Calu3 (cell line): ENCODE measurements around the gene TMTC2. TPM values are rescaled to one million over a fixed set of nuclear protein-coding genes. Genes with fewer than 3 reads are reported as not detected.

Experiments used
- BruUV-seq: library from RNA; stranded (reverse); fragments of 400-500 nt; replicated peaks from 2 replicates; lab custom pipeline; 2021; lab: Mats Ljungman, UMichigan
- CTCF ChIA-PET: fragments of 300-600 bp; sonication (Branson Sonifier 250); formaldehyde crosslinking; loops from one replicate; lab custom pipeline; 2022; ENCODE audit warnings: antibody characterized with exemption; lab: Charles Lee
- DNase-seq: peaks from one replicate; pipeline ENCODE4 v3.0.0; 2022
- H3K27ac Mint-ChIP-seq: one replicate; pipeline ENCODE4 v1.8.0; 2022; ENCODE audit warnings: mixed read lengths; ENCODE audit not compliant: unreplicated experiment
- H3K27me3 Mint-ChIP-seq: one replicate; pipeline ENCODE4 v1.8.0; 2022; ENCODE audit warnings: mixed read lengths; ENCODE audit not compliant: unreplicated experiment
- H3K36me3 Mint-ChIP-seq: one replicate; pipeline ENCODE4 v1.8.0; 2022; ENCODE audit warnings: mild to moderate bottlenecking, moderate library complexity, mixed read lengths; ENCODE audit not compliant: insufficient read depth, unreplicated experiment
- H3K4me1 Mint-ChIP-seq: one replicate; pipeline ENCODE4 v1.8.0; 2022; ENCODE audit warnings: mild to moderate bottlenecking, low read depth, mixed read lengths; ENCODE audit not compliant: unreplicated experiment
- H3K4me3 Mint-ChIP-seq: one replicate; pipeline ENCODE4 v1.8.0; 2022; ENCODE audit warnings: mild to moderate bottlenecking, low read depth, moderate library complexity, mixed read lengths; ENCODE audit not compliant: unreplicated experiment
- H3K9me3 Mint-ChIP-seq: one replicate; pipeline ENCODE4 v1.8.0; 2022; ENCODE audit warnings: low read depth, mixed read lengths; ENCODE audit not compliant: unreplicated experiment
- CTCF ChIP-seq: fragments of 200-600 bp; IDR thresholded peaks from one replicate; pipeline ENCODE4 v1.8.0; 2022; ENCODE audit warnings: antibody characterized with exemption; ENCODE audit not compliant: unreplicated experiment
- intact Hi-C: fragments of 100-400 bp; cut with micrococcal nuclease; formaldehyde crosslinking; loops from one replicate; pipeline ENCODE4 v1.10.0; 2022; ENCODE audit not compliant: unreplicated experiment
- total RNA-seq: library from RNA; stranded (reverse); gene quantifications from 2 replicates; pipeline ENCODE4 v1.2.3, GENCODE V29; 2022

The TMTC2 gene
- total RNA-seq, 1 experiment from 2014 or later = 31.2 TPM

- H3K4me1 Mint-ChIP-seq = peaks cover 19% of the 10 kb centered on the region
- H3K27ac Mint-ChIP-seq = no peak overlapping the region
- no TSS peak for BruUV-seq
- H3K4me3 Mint-ChIP-seq = no peak overlapping the region
- no peaks in the 10 kb centered on the region for H3K36me3 Mint-ChIP-seq
- TF ChIP-seq CTCF = no peak
- no peaks in the 10 kb centered on the region for H3K9me3 Mint-ChIP-seq
- no peak for DNase-seq
- no peaks in the 10 kb centered on the region for H3K27me3 Mint-ChIP-seq
- CTCF ChIA-PET = no interaction called here
- intact Hi-C loops = no loop called here
These were observed 7.6 kb downstream of the TMTC2 start for GRCh38 chr12:82694276-82694675.

- no TSS peak for BruUV-seq
- intact Hi-C loops = no loop called here
- H3K36me3 Mint-ChIP-seq = no peaks in the 10 kb centered on the region
- peaks cover 15% of the 10 kb centered on the region for H3K4me1 Mint-ChIP-seq
- H3K27ac Mint-ChIP-seq = no peak overlapping the region
- no peak for DNase-seq
- no peaks in the 10 kb centered on the region for H3K27me3 Mint-ChIP-seq
- no peaks in the 10 kb centered on the region for H3K9me3 Mint-ChIP-seq
- TF ChIP-seq CTCF = no peak
- H3K4me3 Mint-ChIP-seq = no peak overlapping the region
- CTCF ChIA-PET = no interaction called here
These were observed 8.3 kb downstream of the TMTC2 start for GRCh38 chr12:82694970-82695369.

GRCh38 chr12:82695531-82695930, 8.8 kb downstream of the TMTC2 start:
- H3K27ac Mint-ChIP-seq = no peak overlapping the region
- intact Hi-C loops = no loop called here
- H3K27me3 Mint-ChIP-seq = no peaks in the 10 kb centered on the region
- no peak overlapping the region for H3K4me3 Mint-ChIP-seq
- CTCF ChIA-PET = no interaction called here
- DNase-seq = no peak
- H3K4me1 Mint-ChIP-seq = peaks cover 10% of the 10 kb centered on the region
- no peaks in the 10 kb centered on the region for H3K9me3 Mint-ChIP-seq
- no peak for TF ChIP-seq CTCF
- H3K36me3 Mint-ChIP-seq = no peaks in the 10 kb centered on the region
- no TSS peak for BruUV-seq

GRCh38 chr12:82696543-82696942, 9.8 kb downstream of the TMTC2 start:
- no peak for DNase-seq
- Mint-ChIP-seq H3K36me3 (no peaks in the 10 kb centered on the region), H3K4me1 (peaks cover 10% of the 10 kb centered on the region), H3K27ac (no peak overlapping the region), H3K9me3 (no peaks in the 10 kb centered on the region), H3K27me3 (no peaks in the 10 kb centered on the region), H3K4me3 (no peak overlapping the region)
- CTCF ChIA-PET = no interaction called here
- TF ChIP-seq CTCF = no peak
- no TSS peak for BruUV-seq
- intact Hi-C loops = no loop called here
